Activated CD4-positive, alpha-beta T cell treated with anti-CD3 and anti-CD28 coated beads for 4 hours (primary cell): ENCODE results near the gene GCDH.
"Not testable (repeated sequence)": the region's sequence is repeated elsewhere in the genome, so short reads cannot be mapped to it uniquely, and the experiment has no call there.

Experiments
- DNase-seq, 2 donors: peaks; one replicate each; pipeline ENCODE4 v3.0.0-alpha.2; 2020

GCDH gene

GRCh38 chr19:12912571-12912970, 21.6 kb downstream of the GCDH start:
- DNase-seq: no peak

- no peak for DNase-seq
Observed at GRCh38 chr19:12913011-12913561, 22.1 kb downstream of the GCDH start.

- peak; percentile 42 to 43 for DNase-seq
Observed at GRCh38 chr19:12913851-12914690, 23.1 kb downstream of the GCDH start.

DNA sequence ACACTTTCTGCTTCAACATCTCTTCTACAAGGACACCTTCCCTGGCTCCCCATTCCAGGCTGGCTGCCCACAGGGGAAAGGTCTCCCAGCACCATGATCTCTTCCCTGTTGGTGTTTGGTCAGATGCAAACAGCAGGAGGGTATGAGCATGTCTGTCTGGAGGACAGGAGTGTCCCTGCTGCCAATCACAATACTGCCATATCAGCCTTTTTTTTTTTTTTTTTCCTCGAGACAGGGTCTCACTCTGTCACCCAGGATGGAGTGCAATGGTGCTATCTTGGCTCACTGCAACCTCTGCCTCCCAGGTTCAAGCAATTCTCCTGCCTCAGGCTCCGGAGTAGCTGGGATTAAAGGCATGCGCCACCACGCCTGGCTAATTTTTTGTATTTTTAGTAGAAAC, 24.9 kb downstream of the GCDH start:
- DNase-seq: not testable (repeated sequence)

GRCh38 chr19:12918253-12918652, 27.3 kb downstream of the GCDH start:
- DNase-seq: no peak

DNA sequence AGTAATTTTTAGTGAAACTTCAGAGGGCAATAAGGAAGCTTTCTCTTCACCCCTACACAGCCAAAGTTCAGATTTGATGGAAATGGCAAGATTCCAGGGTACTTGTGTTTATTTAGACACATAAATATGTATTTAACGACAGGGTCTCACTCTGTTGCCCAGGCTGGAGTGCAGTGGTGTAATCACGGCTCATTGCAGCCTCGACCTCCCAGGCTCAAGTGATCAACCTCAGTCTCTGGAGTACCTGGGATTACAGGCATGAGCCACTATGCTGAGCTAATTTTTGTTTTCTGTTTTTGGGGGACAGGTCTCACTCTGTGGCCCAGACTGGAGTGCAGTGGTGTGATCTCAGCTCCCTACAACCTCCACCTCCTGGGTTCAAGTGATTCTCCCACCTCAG, 30.1 kb downstream of the GCDH start:
- no peak for DNase-seq

GRCh38 chr19:12922959-12923358, 32.0 kb downstream of the GCDH start:
- DNase-seq: no peak

DNA sequence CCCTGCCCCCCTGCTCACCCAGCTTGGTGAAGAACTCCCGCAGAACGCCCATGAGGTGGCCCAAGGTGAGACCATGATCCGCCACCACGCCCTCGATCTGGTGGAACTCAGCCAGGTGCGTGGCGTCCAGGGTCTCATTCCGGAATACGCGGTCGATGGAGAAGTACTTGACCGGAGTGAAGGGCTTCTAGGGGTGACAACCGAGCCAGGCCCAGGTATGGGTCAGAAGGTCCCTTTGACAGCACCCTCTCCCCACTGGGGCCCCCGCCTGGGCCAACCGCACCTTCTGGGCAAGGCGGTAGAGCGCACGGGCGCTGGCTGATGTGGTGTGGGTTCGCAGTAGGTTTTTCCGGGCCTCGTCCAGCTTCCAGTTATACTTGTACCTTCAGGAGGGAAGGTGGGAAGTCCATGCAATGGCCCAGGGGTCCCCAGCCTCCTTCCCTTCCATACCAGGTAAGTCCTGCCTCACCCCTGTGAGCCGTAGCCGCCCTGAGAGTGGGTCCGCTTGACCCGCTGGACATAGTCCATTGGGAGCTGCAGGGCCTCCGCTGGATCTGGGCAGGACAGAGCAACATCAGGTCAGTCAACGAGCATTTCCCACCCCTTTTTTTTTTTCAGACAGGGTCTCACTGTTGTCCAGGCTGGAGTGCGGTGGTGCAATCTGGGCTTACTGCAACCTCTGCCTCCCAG, 33.8 kb downstream of the GCDH start:
- no peak for DNase-seq

DNA sequence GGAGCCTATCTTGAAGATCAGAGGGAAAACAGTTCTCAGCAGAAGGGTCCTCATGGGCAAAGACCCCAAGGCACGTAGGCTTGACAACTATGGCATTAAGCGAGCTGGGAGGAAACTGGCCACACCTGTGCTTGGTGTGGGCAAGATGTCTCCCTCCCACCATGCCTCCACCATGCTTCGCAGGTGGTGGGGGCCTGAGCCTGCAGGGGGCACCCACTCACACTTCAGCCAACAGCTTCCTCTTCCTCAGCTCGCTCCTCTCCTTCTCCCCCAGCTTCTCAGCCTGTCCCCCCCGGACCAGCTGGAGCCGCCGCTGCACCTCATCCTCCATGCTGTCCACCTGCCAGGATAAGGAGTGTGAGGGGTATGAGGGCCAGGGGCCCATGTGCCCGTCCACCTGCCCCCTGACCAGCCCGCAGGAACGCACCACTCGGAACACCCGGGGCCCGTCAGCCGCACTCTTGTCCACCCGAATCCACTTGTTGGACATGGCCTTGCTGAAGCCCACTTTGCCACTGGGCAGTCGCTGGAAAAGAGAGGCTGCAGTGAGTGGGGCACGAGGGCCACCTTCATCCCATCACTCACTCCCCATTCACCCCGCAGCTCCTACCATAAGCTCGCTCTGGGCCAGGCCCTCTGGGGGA, 39.2 kb downstream of the GCDH start:
- DNase-seq: no peak

DNA sequence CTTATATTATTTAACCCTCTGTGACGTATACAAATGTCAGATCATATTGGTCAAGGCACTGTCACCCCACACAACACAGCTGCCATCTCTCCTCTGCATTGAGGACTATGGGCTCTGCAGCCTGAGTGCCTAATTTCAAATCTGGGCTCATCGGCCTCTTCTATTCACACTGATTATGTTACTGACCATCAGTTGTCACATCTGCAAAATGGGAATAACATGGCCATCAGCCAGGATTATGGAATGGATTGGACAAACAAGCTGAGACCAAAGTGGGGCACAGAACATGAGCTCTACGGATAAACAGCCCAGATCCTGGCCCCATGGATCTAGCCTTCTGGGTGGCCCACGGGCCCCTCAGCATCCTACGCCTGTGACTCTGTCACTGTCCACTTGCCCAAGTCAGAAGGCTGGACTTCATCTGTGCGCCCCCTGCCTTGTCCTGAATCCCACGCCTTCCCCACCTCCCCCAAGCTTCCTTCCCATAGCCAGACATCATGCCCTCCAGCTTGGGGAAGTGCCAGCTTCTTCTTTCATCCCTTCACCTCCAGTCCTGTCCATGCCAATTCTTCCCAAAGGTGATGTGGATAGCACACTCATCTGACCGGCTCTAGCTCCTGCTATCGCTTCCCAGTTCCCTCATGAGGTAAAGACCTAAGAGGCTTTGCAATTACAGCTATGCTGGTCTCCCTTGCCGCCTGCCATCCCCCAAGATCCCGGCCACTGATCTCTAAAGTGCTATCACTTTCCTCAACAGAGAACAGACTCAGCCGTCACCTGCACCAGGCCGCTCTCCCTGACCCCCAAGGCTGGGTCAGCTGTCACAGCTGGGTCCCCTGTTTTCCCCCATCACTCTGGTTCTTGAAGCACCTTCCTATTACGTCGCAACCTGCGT, 41.7 kb downstream of the GCDH start:
- no peak for DNase-seq

GRCh38 chr19:12933287-12934072, 42.5 kb downstream of the GCDH start, which contains the start of gene FARSA:
Gene FARSA (minus strand): TSS chr19:12933711. CDS start chr19:12933696, 15 bp downstream.
- peak; percentile 86 to 87 for DNase-seq

- no peak for DNase-seq
Observed at GRCh38 chr19:12935071-12935470, 44.1 kb downstream of the GCDH start.

DNA sequence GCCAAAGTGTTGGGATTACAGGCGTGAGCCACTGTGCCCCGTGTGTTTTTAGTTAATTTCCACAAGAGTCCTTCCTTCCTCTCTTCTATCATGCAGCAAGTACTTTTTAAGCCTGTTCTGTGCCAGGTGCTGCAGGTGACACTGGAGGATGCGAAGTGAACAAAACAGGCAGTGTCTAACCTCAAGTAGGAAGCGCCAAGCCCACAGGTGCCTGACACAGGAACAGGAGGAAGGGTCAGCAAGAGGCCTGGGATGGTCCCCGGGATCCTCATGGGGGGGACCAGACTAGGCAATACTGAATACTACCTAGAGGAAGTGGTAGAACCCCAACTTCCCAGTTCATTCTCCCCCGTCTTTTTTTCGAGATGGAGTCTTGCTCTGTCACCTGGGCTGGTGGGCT, 45.6 kb downstream of the GCDH start:
- DNase-seq: no peak

- DNase-seq: no peak
Observed at GRCh38 chr19:12937093-12937926, 46.4 kb downstream of the GCDH start.

DNA sequence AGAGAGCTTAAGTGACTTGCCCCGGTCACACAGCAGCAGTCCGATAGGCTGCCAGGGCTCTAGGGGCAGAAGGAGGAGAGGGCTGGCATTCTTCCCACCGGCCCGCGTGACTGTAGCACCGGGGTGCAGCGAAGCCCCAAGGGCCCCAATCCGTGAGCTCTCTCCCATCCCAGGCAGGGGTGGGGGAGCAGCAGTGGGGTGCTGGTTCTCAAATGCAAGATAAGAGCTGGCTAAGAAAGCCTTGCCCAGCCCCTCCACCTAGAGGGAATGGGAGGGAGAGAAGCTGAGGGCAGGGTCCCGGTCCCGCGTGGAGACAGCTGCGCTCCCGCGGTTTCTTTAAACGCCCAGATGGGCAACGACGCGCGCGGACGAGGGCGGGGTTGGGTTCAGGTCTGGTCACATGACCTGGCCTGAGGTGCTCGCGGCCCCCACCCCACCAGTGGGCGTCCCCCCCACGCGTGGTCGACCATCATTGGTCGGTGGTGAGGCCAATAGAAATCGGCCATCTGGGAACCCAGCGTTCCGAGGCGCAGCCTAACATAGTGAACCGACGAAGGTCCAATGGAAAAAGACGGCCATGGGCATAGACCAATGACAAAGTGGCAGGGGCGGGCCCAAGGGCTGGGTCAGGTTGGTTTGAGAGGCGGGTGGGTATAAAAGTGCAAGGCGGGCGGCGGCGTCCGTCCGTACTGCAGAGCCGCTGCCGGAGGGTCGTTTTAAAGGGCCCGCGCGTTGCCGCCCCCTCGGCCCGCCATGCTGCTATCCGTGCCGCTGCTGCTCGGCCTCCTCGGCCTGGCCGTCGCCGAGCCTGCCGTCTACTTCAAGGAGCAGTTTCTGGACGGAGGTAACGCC, 47.2 kb downstream of the GCDH start, which contains the start of gene CALR:
CALR (plus strand) TSS at position 683 of the 852 bp plus-strand sequence; CDS start at position 754, 71 bp downstream.
- peak; percentile 99 to 100 for DNase-seq

- DNase-seq: peak; percentile 32 to 36
Observed at GRCh38 chr19:12938779-12939601, 48.0 kb downstream of the GCDH start.

GRCh38 chr19:12939975-12940423, 49.0 kb downstream of the GCDH start:
- no peak for DNase-seq

GRCh38 chr19:12940897-12941296, 49.9 kb downstream of the GCDH start:
- no peak for DNase-seq
